ENCODE data around the gene LPP. TPM values are rescaled to one million over a fixed set of nuclear protein-coding genes. Genes with fewer than 3 reads are reported as not detected.

Gene LPP
- total RNA-seq, 2 donors from 2014 or later, result 1,568 to 1,607 TPM

GRCh38 chr3:188468662-188469061, 314.7 kb downstream of the LPP start:
- no peak for TF ChIP-seq CTCF (IDR thresholded peaks at IDR 0.05)

GRCh38 chr3:188469228-188469885, 315.4 kb downstream of the LPP start:
- peak overlapping the region; percentile 40 to 43 for H3K27ac ChIP-seq
- H3K4me3 ChIP-seq, result no peak overlapping the region
- peaks cover 21 to 74% of the 10 kb centered on the region in 2 donors for H3K4me1 ChIP-seq (ENCODE audit: control insufficient read depth in 1 of 2, low read depth in 2 of 2)
- ATAC-seq (ENCODE audit: insufficient number of reproducible peaks, low FRiP score, low read depth) (no peak), DNase-seq (ENCODE audit: low spot score) (no peak)
- H3K27me3 ChIP-seq (replicated peaks; ENCODE audit: insufficient read depth), result no peaks in the 10 kb centered on the region
- no peak for TF ChIP-seq CTCF (IDR thresholded peaks at IDR 0.05)
- no peaks in the 10 kb centered on the region for H3K9me3 ChIP-seq
- H3K36me3 ChIP-seq, result no peaks in the 10 kb centered on the region

More at GRCh38 chr3:188468662-188469061, 314.7 kb downstream of the LPP start:
- ATAC-seq (ENCODE audit: insufficient number of reproducible peaks, low FRiP score, low read depth) (no peak), DNase-seq (ENCODE audit: low spot score) (no peak)
- Histone ChIP-seq H3K9me3 (no peaks in the 10 kb centered on the region), H3K27me3 (replicated peaks; ENCODE audit: insufficient read depth) (no peaks in the 10 kb centered on the region), H3K4me3 (no peak overlapping the region), H3K36me3 (no peaks in the 10 kb centered on the region), H3K27ac (peak overlapping the region; percentile 40 to 43), H3K4me1 (ENCODE audit: control insufficient read depth in 1 of 2, low read depth in 2 of 2) (peaks cover 21 to 70% of the 10 kb centered on the region in 2 donors)

GRCh38 chr3:188470508-188471130, 316.7 kb downstream of the LPP start:
- H3K36me3 ChIP-seq, result no peaks in the 10 kb centered on the region
- H3K4me1 ChIP-seq (ENCODE audit: control insufficient read depth in 1 of 2, low read depth in 2 of 2), result peaks cover 21 to 70% of the 10 kb centered on the region in 2 donors
- no peak overlapping the region for H3K4me3 ChIP-seq
- H3K27ac ChIP-seq, result peak overlapping the region; percentile 1 to 36
- no peaks in the 10 kb centered on the region for H3K27me3 ChIP-seq (replicated peaks; ENCODE audit: insufficient read depth)
- DNase-seq (ENCODE audit: low spot score) (no peak), ATAC-seq (ENCODE audit: insufficient number of reproducible peaks, low FRiP score, low read depth) (no peak)
- no peak for TF ChIP-seq CTCF (IDR thresholded peaks at IDR 0.05)
- no peaks in the 10 kb centered on the region for H3K9me3 ChIP-seq

- peaks cover 24 to 74% of the 10 kb centered on the region in 2 donors for H3K4me1 ChIP-seq (ENCODE audit: control insufficient read depth in 1 of 2, low read depth in 2 of 2)
- ATAC-seq (ENCODE audit: insufficient number of reproducible peaks, low FRiP score, low read depth), result no peak
Measured at GRCh38 chr3:188471723-188472122, 317.8 kb downstream of the LPP start.

More at GRCh38 chr3:188471723-188472122, 317.8 kb downstream of the LPP start:
- DNase-seq (ENCODE audit: low spot score), result no peak
- H3K27ac ChIP-seq, result peak overlapping the region in 1 of 2 donors; percentile 65
- no peaks in the 10 kb centered on the region for H3K27me3 ChIP-seq (replicated peaks; ENCODE audit: insufficient read depth)
- TF ChIP-seq CTCF (IDR thresholded peaks at IDR 0.05), result no peak
- H3K9me3 ChIP-seq, result no peaks in the 10 kb centered on the region
- no peaks in the 10 kb centered on the region for H3K36me3 ChIP-seq
- no peak overlapping the region for H3K4me3 ChIP-seq
